Transverse colon (tissue), 4 donors: Measurements from ENCODE around the gene PKIG.

Source experiments
- POLR2A ChIP-seq: fragments of 450-650 bp; IDR thresholded peaks from one replicate; pipeline ENCODE4 v1.6.1; 2016; ENCODE audit warnings: antibody characterized with exemption, mild to moderate bottlenecking, moderate library complexity
- POLR2AphosphoS5 ChIP-seq, 3 donors: sonication (generic); formaldehyde crosslinking; IDR thresholded peaks; one replicate each; pipeline ENCODE4 v1.6.1; 2016; ENCODE audit warnings: antibody characterized with exemption in 3 of 3
- TF ChIP-seq, protein P1 (sequence below), 5 experiments: fragments of 200-600 bp in 3 of 5; fragments of 450-650 bp in 2 of 5; sonication (generic) in 3 of 5; IDR thresholded peaks; 1 replicate in 2 of 5; 2 replicates in 3 of 5; pipeline ENCODE4 v1.5.1; 2016 to 2017; ENCODE audit warnings: antibody characterized with exemption in 5 of 5, inconsistent platforms in 3 of 5, mild to moderate bottlenecking in 2 of 5, moderate library complexity in 1 of 5

DNA sequence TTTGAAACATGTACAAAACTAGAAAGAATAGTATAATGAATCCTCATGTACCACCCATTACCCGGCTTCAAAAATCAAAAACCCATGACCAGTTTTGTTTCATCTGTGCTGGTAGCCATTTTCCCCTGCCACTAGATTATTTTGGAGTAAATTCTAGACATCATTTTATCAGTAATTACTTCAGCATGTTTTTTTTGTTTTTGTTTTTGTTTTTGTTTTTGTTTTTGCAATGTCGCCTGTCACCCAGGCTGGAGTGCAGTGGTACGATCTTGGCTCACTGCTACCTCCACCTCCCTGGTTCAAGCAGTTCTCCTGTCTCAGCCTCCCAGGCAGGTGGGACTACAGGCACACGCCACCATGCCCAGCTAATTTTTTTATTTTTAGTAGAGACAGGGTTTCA, 8.0 kb upstream of the PKIG start:
- TF ChIP-seq POLR2A (no peak), POLR2AphosphoS5 (IDR thresholded peaks at IDR 0.05) (no peak)
- TF ChIP-seq, protein P1, sequence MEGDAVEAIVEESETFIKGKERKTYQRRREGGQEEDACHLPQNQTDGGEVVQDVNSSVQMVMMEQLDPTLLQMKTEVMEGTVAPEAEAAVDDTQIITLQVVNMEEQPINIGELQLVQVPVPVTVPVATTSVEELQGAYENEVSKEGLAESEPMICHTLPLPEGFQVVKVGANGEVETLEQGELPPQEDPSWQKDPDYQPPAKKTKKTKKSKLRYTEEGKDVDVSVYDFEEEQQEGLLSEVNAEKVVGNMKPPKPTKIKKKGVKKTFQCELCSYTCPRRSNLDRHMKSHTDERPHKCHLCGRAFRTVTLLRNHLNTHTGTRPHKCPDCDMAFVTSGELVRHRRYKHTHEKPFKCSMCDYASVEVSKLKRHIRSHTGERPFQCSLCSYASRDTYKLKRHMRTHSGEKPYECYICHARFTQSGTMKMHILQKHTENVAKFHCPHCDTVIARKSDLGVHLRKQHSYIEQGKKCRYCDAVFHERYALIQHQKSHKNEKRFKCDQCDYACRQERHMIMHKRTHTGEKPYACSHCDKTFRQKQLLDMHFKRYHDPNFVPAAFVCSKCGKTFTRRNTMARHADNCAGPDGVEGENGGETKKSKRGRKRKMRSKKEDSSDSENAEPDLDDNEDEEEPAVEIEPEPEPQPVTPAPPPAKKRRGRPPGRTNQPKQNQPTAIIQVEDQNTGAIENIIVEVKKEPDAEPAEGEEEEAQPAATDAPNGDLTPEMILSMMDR (IDR thresholded peaks at IDR 0.05), result no peak
